NCI-H1930 (cell line): ENCODE data around the gene TESK2.
"Not testable (repeated sequence)": the region's sequence is repeated elsewhere in the genome, so short reads cannot be mapped to it uniquely, and the experiment has no call there.

ENCODE experiments used
- DNase-seq, 2 experiments: peaks; one replicate each; lab custom pipeline; 2025; lab: John Stamatoyannopoulos, UW

Gene TESK2

GRCh38 chr1:45375104-45376090, 115.6 kb downstream of the TESK2 start:
- DNase-seq: no peak

- DNase-seq: no peak
Measured at GRCh38 chr1:45373573-45373972, 117.4 kb downstream of the TESK2 start.

DNA sequence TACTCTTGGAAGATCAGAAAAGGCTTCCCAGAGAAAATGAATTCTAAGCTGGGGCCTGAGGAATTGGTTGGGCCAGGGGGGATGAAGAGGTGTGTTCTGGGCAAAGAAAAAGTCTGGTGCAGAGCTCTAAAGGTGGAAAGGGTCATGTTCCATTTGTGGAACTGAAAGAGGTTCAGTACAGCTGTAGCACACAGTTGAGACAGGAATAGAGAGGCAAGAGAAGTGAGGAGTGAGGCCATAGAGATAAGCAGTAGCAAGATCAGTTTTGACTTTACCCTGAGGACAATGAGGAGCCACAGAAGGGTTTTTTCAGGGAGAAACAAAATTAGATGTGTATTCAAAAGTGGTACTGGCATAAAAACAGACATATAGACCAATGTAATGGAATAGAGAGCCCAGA, 120.4 kb downstream of the TESK2 start:
- no peak for DNase-seq

DNA sequence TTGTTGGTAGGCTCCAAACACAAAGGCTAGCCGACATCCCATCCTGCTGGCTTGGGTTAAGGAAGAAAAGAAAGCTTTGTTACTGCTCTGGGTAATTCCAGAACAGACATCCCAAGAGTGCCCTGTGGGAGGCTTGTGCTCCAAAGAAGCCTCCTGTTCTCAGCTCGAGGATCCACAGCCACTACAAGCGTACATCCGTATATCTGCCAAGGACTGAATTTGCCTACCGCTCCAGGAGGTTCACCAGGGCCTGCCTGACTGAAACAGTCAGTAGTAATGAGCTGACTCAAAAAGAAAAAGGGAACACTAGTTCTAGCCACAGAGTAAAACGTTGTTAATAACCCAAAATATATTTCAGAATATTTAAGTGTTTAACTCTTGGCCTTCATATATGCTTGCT, 125.9 kb downstream of the TESK2 start:
- DNase-seq: no peak

DNA sequence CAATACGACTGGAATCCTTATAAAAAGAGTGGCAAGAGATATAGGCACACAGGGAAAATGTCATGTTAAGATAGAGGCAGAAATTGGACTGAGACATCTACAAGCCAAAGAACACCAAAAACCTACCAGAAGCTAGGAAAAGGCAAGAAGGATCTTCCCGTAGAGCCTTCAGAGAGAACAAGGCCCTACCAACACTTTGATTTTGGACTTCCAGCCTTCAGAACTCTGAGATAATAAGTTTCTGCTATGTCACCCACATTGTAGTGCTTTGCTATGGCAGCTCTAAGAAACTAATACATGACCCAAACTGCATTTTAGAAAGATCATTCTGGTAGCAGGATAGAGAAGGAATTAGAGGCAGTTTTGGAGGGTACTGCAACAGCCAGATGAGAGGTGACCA, 126.7 kb downstream of the TESK2 start:
- no peak for DNase-seq

- DNase-seq: not testable (repeated sequence)
Measured at GRCh38 chr1:45360981-45361380, 130.0 kb downstream of the TESK2 start.

- DNase-seq: no peak
Measured at GRCh38 chr1:45359882-45360513, 131.0 kb downstream of the TESK2 start.

- DNase-seq: no peak
Measured at GRCh38 chr1:45356186-45356585, 134.8 kb downstream of the TESK2 start.

DNA sequence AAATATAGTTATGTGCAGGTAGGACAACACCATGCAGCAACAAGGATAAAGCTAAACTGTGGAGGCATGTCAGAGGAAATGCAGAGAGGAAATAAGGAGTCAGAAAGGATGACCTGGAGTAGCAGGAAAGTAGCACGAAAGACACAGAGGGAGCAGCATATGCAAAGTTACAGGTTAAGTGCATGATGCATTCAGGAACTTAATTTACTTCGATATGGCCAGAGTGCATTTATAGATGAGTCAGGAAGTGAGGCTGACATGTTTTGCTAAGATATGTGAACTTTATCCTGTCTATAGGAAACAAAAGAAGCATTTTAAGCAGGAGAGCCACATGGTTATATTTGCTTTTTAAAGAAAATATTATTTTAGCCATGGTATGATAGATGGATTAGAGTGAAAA, 135.3 kb downstream of the TESK2 start:
- DNase-seq: no peak

DNA sequence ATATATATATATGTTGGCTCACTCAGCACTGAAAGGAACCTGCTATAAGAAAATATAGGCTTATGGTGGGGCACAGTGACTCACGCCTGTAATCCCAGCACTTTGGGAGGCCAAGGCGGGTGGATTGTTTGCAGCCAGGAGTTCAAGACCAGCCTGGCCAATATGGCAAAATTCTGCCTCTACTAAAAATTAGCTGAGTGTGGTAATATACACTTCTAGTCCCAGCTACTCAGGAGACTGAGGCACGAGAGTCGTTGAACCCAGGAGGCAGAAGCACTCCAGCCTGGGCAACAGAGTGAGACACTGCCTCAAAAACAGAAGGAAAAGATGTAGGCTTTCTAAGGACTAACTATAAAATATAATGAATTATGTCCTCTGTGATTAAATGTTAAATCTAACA, 136.1 kb downstream of the TESK2 start:
- DNase-seq: no peak

GRCh38 chr1:45353685-45354084, 137.3 kb downstream of the TESK2 start:
- no peak for DNase-seq

GRCh38 chr1:45351508-45351907, 139.5 kb downstream of the TESK2 start:
- DNase-seq: no peak

DNA sequence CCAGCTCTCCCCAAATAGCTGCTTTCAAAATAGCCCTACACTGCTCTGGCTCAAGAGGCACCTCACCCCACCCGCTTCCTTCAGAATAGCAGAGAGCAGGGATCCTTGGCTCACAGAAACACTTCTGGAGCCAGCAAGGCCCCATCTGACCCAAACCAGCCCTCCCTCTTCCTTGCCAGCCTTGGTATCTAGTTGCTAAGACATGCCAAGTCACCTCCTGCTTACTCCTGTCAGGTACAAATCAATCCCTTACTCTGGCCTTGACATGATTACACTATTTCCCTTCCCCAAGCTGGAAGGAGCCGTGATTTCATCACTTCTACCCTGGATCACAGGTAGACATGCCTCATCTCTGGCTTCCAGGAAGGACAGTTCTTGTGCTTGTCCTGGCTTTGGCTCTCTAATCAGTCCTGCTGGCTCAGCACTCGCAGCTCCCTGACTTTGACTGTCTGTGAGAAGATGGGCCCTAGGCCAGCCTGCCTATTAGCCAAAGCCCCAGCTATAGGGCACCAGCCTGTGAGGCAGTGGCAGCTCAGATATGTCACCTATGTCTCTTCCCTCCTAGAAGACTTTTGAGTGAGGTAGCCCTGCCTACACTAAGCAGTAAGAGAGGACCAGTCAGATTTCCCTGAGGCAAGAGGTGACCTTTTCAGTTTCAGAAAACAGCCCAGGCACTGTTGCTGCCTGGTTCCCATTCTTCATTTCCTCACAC, 141.8 kb downstream of the TESK2 start:
- DNase-seq: no peak

- no peak for DNase-seq
Measured at GRCh38 chr1:45348609-45348965, 142.4 kb downstream of the TESK2 start.

DNA sequence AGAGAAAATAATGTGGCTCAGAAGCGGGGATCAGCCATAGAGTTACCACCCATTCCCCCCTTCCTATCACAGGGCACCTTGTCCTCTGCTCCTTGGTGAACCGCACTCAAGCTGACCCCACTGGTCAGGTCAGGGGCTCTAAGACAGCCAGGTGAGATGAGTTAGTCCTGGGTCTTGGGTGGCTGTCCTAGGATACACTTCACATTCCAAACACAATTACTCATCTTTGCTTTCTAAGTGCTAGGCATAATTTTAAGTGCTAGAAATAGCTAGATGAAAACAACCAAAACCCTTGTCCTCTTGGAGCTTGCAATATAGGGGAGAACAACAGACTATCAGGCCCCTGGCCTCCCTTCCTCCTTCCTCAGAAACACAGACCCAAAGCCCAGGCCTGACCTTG, 142.9 kb downstream of the TESK2 start:
- DNase-seq: no peak

DNA sequence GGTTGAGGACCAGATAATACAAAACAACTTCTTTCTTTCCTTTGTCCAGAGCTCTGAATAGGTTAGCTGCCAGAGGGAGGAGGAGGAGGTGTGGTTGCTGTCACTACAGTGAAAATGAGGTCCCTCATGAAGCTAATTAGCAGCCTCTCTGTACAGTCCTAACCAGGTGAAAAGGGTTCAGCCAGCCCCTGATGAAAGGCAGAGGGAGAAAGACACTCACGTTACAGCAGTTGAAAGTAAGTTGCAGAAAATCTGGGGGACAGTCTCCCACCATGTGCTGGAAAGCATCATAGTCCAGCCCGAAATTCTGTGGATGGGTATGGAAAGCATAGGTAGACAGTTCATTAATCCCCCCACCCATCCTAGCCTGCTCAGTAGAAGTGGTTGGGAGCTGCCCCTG, 144.5 kb downstream of the TESK2 start:
- no peak for DNase-seq

DNA sequence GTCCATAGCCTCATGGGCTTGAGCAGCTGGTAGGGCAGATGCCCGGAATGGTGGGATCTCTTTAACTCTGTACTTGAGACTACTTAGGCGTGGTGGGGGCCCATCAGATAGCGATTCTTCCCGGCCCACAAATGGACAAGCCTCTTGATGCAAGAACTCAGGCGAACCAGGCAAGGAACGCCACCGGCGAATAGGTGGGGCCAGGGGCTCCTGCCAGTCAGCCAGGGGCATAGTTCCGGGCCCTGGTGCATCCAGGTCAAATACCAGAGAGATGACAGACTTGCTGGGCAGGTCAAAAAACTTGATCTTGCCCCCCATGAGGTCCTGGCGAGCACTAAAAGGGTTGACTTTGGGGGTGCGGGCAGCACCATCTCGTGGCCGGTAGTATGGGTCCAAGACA, 145.9 kb downstream of the TESK2 start:
- no peak for DNase-seq

DNA sequence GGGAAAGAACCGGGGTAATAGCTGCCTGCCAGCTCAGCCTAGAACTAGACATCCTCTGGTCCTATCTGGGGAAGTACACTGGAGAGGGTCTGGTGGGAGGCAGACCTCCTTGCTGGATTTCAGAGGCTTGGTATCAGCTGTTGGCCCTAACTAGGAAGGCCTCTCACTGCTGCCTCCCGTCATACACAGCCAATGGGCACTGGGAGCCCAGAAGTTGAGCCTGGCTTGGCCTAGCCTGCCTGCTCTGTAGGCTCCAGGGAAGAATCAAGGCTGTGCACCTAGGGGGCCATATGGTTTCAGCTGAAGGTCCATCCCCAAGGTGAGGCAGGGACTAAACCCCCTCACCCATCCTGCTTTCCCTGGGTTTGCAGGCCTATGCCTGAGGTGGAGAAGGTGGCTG, 146.5 kb downstream of the TESK2 start:
- DNase-seq: no peak

DNA sequence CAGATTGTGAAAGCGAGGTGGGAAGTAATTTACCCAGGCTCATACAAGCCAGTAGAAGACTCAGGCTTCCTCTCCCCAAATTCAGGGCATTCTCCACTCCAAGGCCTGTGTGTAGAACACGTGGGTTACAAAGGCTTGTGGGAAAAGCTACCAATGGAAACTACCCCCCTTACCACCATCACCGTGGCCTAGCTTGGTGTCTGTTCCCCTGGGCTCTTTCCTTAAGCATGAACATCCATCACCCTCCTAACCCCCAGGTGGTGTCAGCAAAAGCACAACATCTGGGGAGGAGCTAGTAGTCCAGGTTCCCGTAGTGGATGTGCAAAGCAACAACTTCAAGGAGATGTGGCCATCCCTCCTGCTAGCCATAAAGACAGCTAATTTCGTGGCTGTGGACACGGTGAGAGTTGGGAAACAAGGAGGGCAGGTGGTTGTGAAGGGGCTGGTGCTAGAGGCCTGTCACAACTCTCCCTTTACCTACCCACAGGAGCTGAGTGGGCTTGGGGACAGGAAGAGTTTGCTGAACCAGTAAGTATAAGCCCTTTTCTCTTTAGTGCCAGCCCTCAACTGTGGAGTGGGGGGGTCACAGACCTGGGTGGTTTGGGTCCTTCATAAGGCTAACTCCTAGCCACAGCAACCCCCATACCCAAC, 150.0 kb downstream of the TESK2 start:
- no peak for DNase-seq

- peak; percentile 76 to 83 for DNase-seq
Measured at GRCh38 chr1:45339789-45340558, 151.0 kb downstream of the TESK2 start, which contains the start of the genes MUTYH and TOE1. TSS of gene MUTYH (minus strand) at chr1:45340440. CDS start at chr1:45334505, 5,935 bp downstream. TSS of gene TOE1 (plus strand) at chr1:45340170. CDS start at chr1:45340253, 83 bp downstream.

- no peak for DNase-seq
Measured at GRCh38 chr1:45337630-45338325, 153.2 kb downstream of the TESK2 start.
